K562 (cell line): ENCODE data around the gene TMEM245. TPM values are rescaled to one million over a fixed set of nuclear protein-coding genes. Genes with fewer than 3 reads are reported as not detected.

Experiments
- ARNT ChIP-seq, 2 experiments: fragments of 450-650 bp; IDR thresholded peaks; 2 replicates each; pipeline ENCODE4 v1.6.1; 2016; ENCODE audit warnings: mild to moderate bottlenecking in 1 of 2
- EP300 ChIP-seq: IDR thresholded peaks from 2 replicates; pipeline ENCODE4 v1.6.1; 2012; ENCODE audit warnings: low read length, improper control_type of control experiment
- GATAD2B ChIP-seq: fragments of 450-650 bp; IDR thresholded peaks from 2 replicates; pipeline ENCODE4 v1.6.1; 2017; ENCODE audit warnings: mild to moderate bottlenecking, borderline replicate concordance
- HNRNPK ChIP-seq: fragments of 200-400 bp; formaldehyde crosslinking; IDR thresholded peaks from one replicate; pipeline ENCODE4 v1.6.1; 2018; ENCODE audit warnings: mild to moderate bottlenecking, low read depth, low read length; ENCODE audit not compliant: poor library complexity, severe bottlenecking
- KLF6 ChIP-seq: fragments of 250-450 bp; sonication (Bioruptor Pico); IDR thresholded peaks from 2 replicates; pipeline ENCODE4 v1.4.0; 2020; ENCODE audit warnings: mild to moderate bottlenecking, moderate library complexity, borderline replicate concordance
- MEIS2 ChIP-seq: fragments of 450-650 bp; IDR thresholded peaks from 2 replicates; pipeline ENCODE4 v1.6.1; 2014; ENCODE audit warnings: mild to moderate bottlenecking; ENCODE audit not compliant: partially characterized antibody
- MTF1 ChIP-seq: fragments of 250-450 bp; sonication (Bioruptor Pico); IDR thresholded peaks from 2 replicates; pipeline ENCODE4 v1.9.0; 2021; ENCODE audit warnings: moderate library complexity, mild to moderate bottlenecking, inconsistent platforms, borderline replicate concordance
- RFX5 ChIP-seq: IDR thresholded peaks from 2 replicates; pipeline ENCODE4 v1.6.1; 2011; ENCODE audit warnings: low read depth, mild to moderate bottlenecking, improper control_type of control experiment, low read length
- SMAD2 ChIP-seq: fragments of 150-350 bp; IDR thresholded peaks from 2 replicates; pipeline ENCODE4 v1.6.1; 2014; ENCODE audit warnings: low read depth, mild to moderate bottlenecking, low read length
- polyA plus RNA-seq, 8 experiments: library from polyadenylated mRNA; depleted of rRNA in 4 of 8; stranded (reverse) in 5 of 8; unstranded in 3 of 8; fragments of >200 nt; fragmentation: Nextera tagmentation in 2 of 8; fragmentation: Illumina TruSeq in 1 of 8; extraction: Ambion mirVana in 2 of 8; extraction: Trizol in 1 of 8; gene quantifications; 2 replicates each; pipeline versions ENCODE4 v1.2.1 to v1.2.3, GENCODE V29; 2011 to 2014; ENCODE audit warnings: inconsistent platforms in 1 of 8, missing spikeins in 1 of 8
- total RNA-seq, 7 experiments: library from RNA; depleted of rRNA in 6 of 7; stranded (reverse); fragments of >200 nt in 6 of 7; fragmentation: Illumina TruSeq in 2 of 7; extraction: Trizol in 2 of 7; gene quantifications; 2 replicates each; pipeline versions ENCODE4 v1.2.1 to v1.2.3, GENCODE V29; 2011 to 2021; ENCODE audit warnings: low replicate concordance in 1 of 7
- TF ChIP-seq, protein P1 (sequence below): IDR thresholded peaks from 2 replicates; pipeline ENCODE4 v1.6.1; 2012; ENCODE audit warnings: low read depth, low read length, improper control_type of control experiment, borderline replicate concordance
- TF ChIP-seq, protein P2 (sequence below): fragments of 450-650 bp; IDR thresholded peaks from 2 replicates; pipeline ENCODE4 v1.6.1; 2014; ENCODE audit warnings: low read depth, mild to moderate bottlenecking, moderate library complexity, borderline replicate concordance
- TF ChIP-seq, protein P3 (sequence below): conservative IDR thresholded peaks from 2 replicates; pipeline ENCODE4 v1.6.1; 2011; ENCODE audit warnings: low read depth, mild to moderate bottlenecking, low read length; ENCODE audit not compliant: control insufficient read depth
- TF ChIP-seq, protein P4 (sequence below): sonication (generic); formaldehyde crosslinking; IDR thresholded peaks from 2 replicates; pipeline ENCODE4 v1.8.0; 2022; ENCODE audit warnings: mild to moderate bottlenecking, missing genetic modification reagents
- TF ChIP-seq, protein P5 (sequence below): fragments of 450-650 bp; IDR thresholded peaks from 2 replicates; pipeline ENCODE4 v1.6.1; 2016; ENCODE audit warnings: mild to moderate bottlenecking

TMEM245 gene
- total and polyA plus RNA-seq, 9 of the 15 experiments (the other 6 are each of a cell fraction or from before 2014, with no cell fraction given), result 8.5 to 43.2 (median 24.3) TPM

DNA sequence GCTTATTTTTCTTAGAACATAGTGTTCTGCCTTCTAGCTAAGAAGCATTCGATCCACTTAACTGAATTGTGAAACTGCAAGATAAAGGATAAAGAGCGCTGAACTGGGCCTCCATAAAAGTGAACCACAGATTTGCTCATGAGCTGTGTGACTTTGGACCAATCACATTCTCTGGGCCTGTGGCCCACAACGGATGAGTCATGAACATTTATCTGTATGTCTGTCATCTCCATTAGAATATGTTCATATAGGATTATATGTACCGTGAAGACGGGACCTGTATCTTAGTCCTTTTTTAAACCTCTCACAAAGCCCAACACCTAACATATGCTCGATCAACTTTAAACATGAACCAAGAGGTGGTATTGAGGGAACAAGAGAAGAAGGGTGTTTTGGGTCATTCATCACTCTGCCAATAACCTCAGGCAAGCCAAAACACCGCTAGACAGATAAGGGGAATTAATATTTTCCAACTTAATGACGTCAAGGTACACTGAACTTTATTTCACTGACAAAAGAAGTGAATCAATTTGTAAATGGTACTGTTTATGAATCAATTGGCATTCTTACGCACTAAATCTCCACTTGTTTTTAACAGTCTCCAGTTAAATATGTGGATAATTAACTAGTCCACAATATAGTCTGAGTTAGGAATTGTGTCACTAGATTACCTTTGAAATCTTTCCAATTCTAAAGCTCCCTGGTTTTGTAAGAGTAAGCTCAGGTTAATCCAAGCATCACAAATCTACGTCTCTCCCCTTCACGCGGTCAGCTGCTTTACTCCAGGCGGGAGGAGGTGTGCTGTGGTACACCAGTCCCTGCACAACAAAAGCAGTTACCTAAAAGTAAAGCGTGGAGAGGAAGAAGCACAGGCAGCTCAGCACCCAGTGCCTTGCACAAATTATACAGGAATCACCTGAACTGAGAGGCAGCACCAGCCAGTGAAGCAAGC lies 1.6 kb downstream of the TMEM245 start (continued):
- TF ChIP-seq, protein P1, sequence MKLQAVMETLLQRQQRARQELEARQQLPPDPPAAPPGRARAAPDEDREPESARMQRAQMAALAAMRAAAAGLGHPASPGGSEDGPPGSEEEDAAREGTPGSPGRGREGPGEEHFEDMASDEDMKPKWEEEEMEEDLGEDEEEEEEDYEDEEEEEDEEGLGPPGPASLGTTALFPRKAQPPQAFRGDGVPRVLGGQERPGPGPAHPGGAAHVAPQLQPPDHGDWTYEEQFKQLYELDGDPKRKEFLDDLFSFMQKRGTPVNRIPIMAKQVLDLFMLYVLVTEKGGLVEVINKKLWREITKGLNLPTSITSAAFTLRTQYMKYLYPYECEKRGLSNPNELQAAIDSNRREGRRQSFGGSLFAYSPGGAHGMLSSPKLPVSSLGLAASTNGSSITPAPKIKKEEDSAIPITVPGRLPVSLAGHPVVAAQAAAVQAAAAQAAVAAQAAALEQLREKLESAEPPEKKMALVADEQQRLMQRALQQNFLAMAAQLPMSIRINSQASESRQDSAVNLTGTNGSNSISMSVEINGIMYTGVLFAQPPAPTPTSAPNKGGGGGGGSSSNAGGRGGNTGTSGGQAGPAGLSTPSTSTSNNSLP, result peak; percentile 74; the same call in 1 of the 2 replicates
- TF ChIP-seq, protein P2, sequence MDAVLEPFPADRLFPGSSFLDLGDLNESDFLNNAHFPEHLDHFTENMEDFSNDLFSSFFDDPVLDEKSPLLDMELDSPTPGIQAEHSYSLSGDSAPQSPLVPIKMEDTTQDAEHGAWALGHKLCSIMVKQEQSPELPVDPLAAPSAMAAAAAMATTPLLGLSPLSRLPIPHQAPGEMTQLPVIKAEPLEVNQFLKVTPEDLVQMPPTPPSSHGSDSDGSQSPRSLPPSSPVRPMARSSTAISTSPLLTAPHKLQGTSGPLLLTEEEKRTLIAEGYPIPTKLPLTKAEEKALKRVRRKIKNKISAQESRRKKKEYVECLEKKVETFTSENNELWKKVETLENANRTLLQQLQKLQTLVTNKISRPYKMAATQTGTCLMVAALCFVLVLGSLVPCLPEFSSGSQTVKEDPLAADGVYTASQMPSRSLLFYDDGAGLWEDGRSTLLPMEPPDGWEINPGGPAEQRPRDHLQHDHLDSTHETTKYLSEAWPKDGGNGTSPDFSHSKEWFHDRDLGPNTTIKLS, result no peak
- TF ChIP-seq RFX5, result no peak
- TF ChIP-seq MEIS2, result peak; percentile 96
- TF ChIP-seq ARNT (IDR thresholded peaks at IDR 0.05), result 0 out of 4 replicates have a peak, but pooled peaks of 1 of the 2 experiments have one; percentile 64
- no peak for TF ChIP-seq HNRNPK
- TF ChIP-seq KLF6 (CRISPR knock-in tag), result no peak
- TF ChIP-seq GATAD2B, result 0 out of 2 replicates have a peak, but pooled peaks have one; percentile 1
- TF ChIP-seq SMAD2, result no peak
- peak; percentile 46; the same call in 1 of the 2 replicates for TF ChIP-seq EP300
- no peak for TF ChIP-seq MTF1 (CRISPR knock-in tag)
- TF ChIP-seq, protein P3, sequence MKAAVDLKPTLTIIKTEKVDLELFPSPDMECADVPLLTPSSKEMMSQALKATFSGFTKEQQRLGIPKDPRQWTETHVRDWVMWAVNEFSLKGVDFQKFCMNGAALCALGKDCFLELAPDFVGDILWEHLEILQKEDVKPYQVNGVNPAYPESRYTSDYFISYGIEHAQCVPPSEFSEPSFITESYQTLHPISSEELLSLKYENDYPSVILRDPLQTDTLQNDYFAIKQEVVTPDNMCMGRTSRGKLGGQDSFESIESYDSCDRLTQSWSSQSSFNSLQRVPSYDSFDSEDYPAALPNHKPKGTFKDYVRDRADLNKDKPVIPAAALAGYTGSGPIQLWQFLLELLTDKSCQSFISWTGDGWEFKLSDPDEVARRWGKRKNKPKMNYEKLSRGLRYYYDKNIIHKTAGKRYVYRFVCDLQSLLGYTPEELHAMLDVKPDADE, result no peak
- TF ChIP-seq, protein P4, sequence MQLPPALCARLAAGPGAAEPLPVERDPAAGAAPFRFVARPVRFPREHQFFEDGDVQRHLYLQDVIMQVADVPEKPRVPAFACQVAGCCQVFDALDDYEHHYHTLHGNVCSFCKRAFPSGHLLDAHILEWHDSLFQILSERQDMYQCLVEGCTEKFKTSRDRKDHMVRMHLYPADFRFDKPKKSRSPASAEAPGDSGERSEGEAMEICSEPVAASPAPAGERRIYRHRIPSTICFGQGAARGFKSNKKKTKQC (CRISPR knock-in tag), result 0 out of 2 replicates have a peak, but pooled peaks have one; percentile 47
- TF ChIP-seq, protein P5, sequence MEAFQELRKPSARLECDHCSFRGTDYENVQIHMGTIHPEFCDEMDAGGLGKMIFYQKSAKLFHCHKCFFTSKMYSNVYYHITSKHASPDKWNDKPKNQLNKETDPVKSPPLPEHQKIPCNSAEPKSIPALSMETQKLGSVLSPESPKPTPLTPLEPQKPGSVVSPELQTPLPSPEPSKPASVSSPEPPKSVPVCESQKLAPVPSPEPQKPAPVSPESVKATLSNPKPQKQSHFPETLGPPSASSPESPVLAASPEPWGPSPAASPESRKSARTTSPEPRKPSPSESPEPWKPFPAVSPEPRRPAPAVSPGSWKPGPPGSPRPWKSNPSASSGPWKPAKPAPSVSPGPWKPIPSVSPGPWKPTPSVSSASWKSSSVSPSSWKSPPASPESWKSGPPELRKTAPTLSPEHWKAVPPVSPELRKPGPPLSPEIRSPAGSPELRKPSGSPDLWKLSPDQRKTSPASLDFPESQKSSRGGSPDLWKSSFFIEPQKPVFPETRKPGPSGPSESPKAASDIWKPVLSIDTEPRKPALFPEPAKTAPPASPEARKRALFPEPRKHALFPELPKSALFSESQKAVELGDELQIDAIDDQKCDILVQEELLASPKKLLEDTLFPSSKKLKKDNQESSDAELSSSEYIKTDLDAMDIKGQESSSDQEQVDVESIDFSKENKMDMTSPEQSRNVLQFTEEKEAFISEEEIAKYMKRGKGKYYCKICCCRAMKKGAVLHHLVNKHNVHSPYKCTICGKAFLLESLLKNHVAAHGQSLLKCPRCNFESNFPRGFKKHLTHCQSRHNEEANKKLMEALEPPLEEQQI, result no peak
